CD14-positive monocyte (primary cell): ENCODE measurements around the gene PTAR1. TPM values are rescaled to one million over a fixed set of nuclear protein-coding genes. Genes with fewer than 3 reads are reported as not detected.

ENCODE experiments used
- DNase-seq, 3 donors: peaks; one replicate each; pipeline ENCODE4 v3.0.0-alpha.2; 2011 to 2022
- H2AFZ ChIP-seq: 2 replicates; pipeline ENCODE4 v1.6.0; 2012; ENCODE audit warnings: mild to moderate bottlenecking, low read depth, low read length, inconsistent platforms; ENCODE audit not compliant: insufficient read depth, poor library complexity, severe bottlenecking
- H3K27ac ChIP-seq, 2 donors: 1 replicate in 1 of 2; 2 replicates in 1 of 2; pipeline ENCODE4 v1.5.1; 2012 to 2013; ENCODE audit warnings: low read length in 2 of 2, control low read depth in 1 of 2, inconsistent platforms in 1 of 2, low read depth in 1 of 2, mild to moderate bottlenecking in 1 of 2
- H3K27me3 ChIP-seq, 2 donors: one replicate each; pipeline versions ENCODE4 v1.6.0 to v1.6.1; 2011 to 2013; ENCODE audit warnings: low read length in 2 of 2; ENCODE audit not compliant: control insufficient read depth in 2 of 2, insufficient read depth in 2 of 2
- H3K36me3 ChIP-seq, 2 donors: replicated peaks in 1 of 2; 1 replicate in 1 of 2; 2 replicates in 1 of 2; pipeline versions ENCODE4 v1.5.1 to v1.6.1; 2012 to 2013; ENCODE audit warnings: low read length in 2 of 2, control low read depth in 1 of 2, inconsistent platforms in 1 of 2, mild to moderate bottlenecking in 1 of 2; ENCODE audit not compliant: insufficient read depth in 2 of 2, control insufficient read depth in 1 of 2
- H3K4me1 ChIP-seq, 2 donors: 1 replicate in 1 of 2; 2 replicates in 1 of 2; pipeline versions ENCODE4 v1.5.1 to v1.6.1; 2012 to 2013; ENCODE audit warnings: low read length in 2 of 2, control low read depth in 1 of 2, inconsistent platforms in 1 of 2, mild to moderate bottlenecking in 1 of 2, moderate library complexity in 1 of 2; ENCODE audit not compliant: insufficient read depth in 2 of 2, control insufficient read depth in 1 of 2
- H3K4me2 ChIP-seq: replicated peaks from 2 replicates; pipeline ENCODE3; 2012; ENCODE audit warnings: low read length, moderate library complexity, mild to moderate bottlenecking; ENCODE audit not compliant: poor library complexity, severe bottlenecking; ENCODE audit errors: extremely low read depth
- H3K4me3 ChIP-seq, 3 experiments: fragments of 200-600 bp in 1 of 3; sonication (generic) in 1 of 3; replicated peaks in 1 of 3; 1 replicate in 2 of 3; 2 replicates in 1 of 3; pipeline ENCODE4 v1.5.1; 2011 to 2013; ENCODE audit warnings: low read length in 3 of 3, mild to moderate bottlenecking in 3 of 3, control low read depth in 2 of 3, low read depth in 2 of 3, inconsistent platforms in 1 of 3, moderate library complexity in 1 of 3
- H3K79me2 ChIP-seq: 2 replicates; pipeline ENCODE4 v1.6.0; 2012; ENCODE audit warnings: mild to moderate bottlenecking, control low read depth, inconsistent platforms, low read length, moderate library complexity; ENCODE audit not compliant: insufficient read depth
- H3K9ac ChIP-seq: 2 replicates; pipeline ENCODE4 v1.6.0; 2017; ENCODE audit warnings: low read length, mild to moderate bottlenecking; ENCODE audit not compliant: insufficient read depth, poor library complexity, severe bottlenecking
- H3K9me3 ChIP-seq, 2 donors: replicated peaks in 1 of 2; 1 replicate in 1 of 2; 2 replicates in 1 of 2; pipeline versions ENCODE4 v1.5.1 to v1.6.1; 2012 to 2013; ENCODE audit warnings: low read length in 2 of 2, control low read depth in 1 of 2; ENCODE audit not compliant: control insufficient read depth in 1 of 2, insufficient read depth in 1 of 2
- H4K20me1 ChIP-seq: 2 replicates; pipeline ENCODE4 v1.6.0; 2012; ENCODE audit warnings: mild to moderate bottlenecking, low read length, control low read depth, moderate library complexity; ENCODE audit not compliant: insufficient read depth
- H3K27ac Mint-ChIP-seq, 7 donors: one replicate each; pipeline ENCODE4 v1.8.0; 2020; ENCODE audit warnings: mild to moderate bottlenecking in 7 of 7, mixed read lengths in 7 of 7, moderate library complexity in 6 of 7, inconsistent platforms in 2 of 7
- H3K27me3 Mint-ChIP-seq, 3 donors: one replicate each; pipeline ENCODE4 v1.8.0; 2021 to 2022; ENCODE audit warnings: low read depth in 3 of 3, mild to moderate bottlenecking in 3 of 3, mixed read lengths in 3 of 3, moderate library complexity in 3 of 3, inconsistent platforms in 1 of 3
- H3K36me3 Mint-ChIP-seq, 2 donors: one replicate each; pipeline ENCODE4 v1.8.0; 2020; ENCODE audit warnings: mixed read lengths in 2 of 2, inconsistent platforms in 1 of 2, mild to moderate bottlenecking in 1 of 2
- H3K4me1 Mint-ChIP-seq: one replicate; pipeline ENCODE4 v1.8.0; 2020; ENCODE audit warnings: mild to moderate bottlenecking, mixed read lengths
- H3K4me3 Mint-ChIP-seq, 2 donors: one replicate each; pipeline ENCODE4 v1.8.0; 2020; ENCODE audit warnings: mild to moderate bottlenecking in 2 of 2, mixed read lengths in 2 of 2, moderate library complexity in 1 of 2
- H3K9me3 Mint-ChIP-seq, 7 donors: one replicate each; pipeline ENCODE4 v1.8.0; 2020 to 2022; ENCODE audit warnings: mixed read lengths in 7 of 7, mild to moderate bottlenecking in 6 of 7, moderate library complexity in 6 of 7, inconsistent platforms in 2 of 7
- CTCF ChIP-seq: fragments of 200-600 bp; IDR thresholded peaks from one replicate; pipeline ENCODE4 v1.8.0; 2022; ENCODE audit warnings: antibody characterized with exemption, mild to moderate bottlenecking
- WGBS: methylation state at CpG from one replicate; pipeline ENCODE4 v1.1.5; 2013; ENCODE audit warnings: missing lambda C conversion rate; ENCODE audit not compliant: insufficient coverage; 5-methylcytosine and 5-hydroxymethylcytosine counted together
- intact Hi-C, 2 donors: fragments of 100-400 bp; cut with micrococcal nuclease; formaldehyde crosslinking; loops; one replicate each; pipeline versions ENCODE4 v1.15.0 to v1.15.1; 2023
- polyA plus RNA-seq, 3 donors: library from polyadenylated mRNA; depleted of rRNA in 1 of 3; unstranded in 2 of 3; stranded (reverse) in 1 of 3; fragments of 300-500 nt in 2 of 3; fragments of >200 nt in 1 of 3; fragmentation: Illumina TruSeq in 2 of 3; gene quantifications; 1 replicate in 2 of 3; 2 replicates in 1 of 3; pipeline ENCODE4 v1.2.3, GENCODE V29; 2012 to 2021

The PTAR1 gene
- polyA plus RNA-seq, 3 donors, result 12.3 to 24.6 (median 13.4) TPM

GRCh38 chr9:69755205-69755604 is 4.6 kb downstream of the PTAR1 start:
- intact Hi-C loops, result no loop called here
- no peak for DNase-seq
- H3K27me3 Mint-ChIP-seq, result no peaks in the 10 kb centered on the region
- peaks cover 18% of the 10 kb centered on the region for H3K4me1 Mint-ChIP-seq
- H3K36me3 Mint-ChIP-seq, result peaks cover 15 to 22% of the 10 kb centered on the region in 2 donors
- Histone ChIP-seq H3K27me3 (no peaks in the 10 kb centered on the region), H3K79me2 (peaks cover 89% of the 10 kb centered on the region), H3K4me2 (no peak overlapping the region), H4K20me1 (peaks cover 47% of the 10 kb centered on the region), H3K9ac (no peak overlapping the region), H3K9me3 (no peaks in the 10 kb centered on the region), H3K4me3 (no peak overlapping the region), H2AFZ (no peak overlapping the region), H3K4me1 (peaks cover 9 to 12% of the 10 kb centered on the region in 2 donors), H3K27ac (no peak overlapping the region), H3K36me3 (peaks cover 6 to 17% of the 10 kb centered on the region in 2 donors)
- no peaks in the 10 kb centered on the region for H3K9me3 Mint-ChIP-seq
- WGBS, result 100% methylated on average over 2 of the region's 2 CpGs
- no peak overlapping the region for H3K4me3 Mint-ChIP-seq
- no peak for TF ChIP-seq CTCF
- H3K27ac Mint-ChIP-seq, result no peak overlapping the region

- Histone ChIP-seq H4K20me1 (peaks cover 52% of the 10 kb centered on the region), H3K9me3 (no peaks in the 10 kb centered on the region), H3K4me3 (no peak overlapping the region), H3K9ac (no peak overlapping the region), H3K27ac (no peak overlapping the region), H3K36me3 (peaks cover 16 to 31% of the 10 kb centered on the region in 2 donors), H3K4me2 (no peak overlapping the region), H3K4me1 (peaks cover 6 to 7% of the 10 kb centered on the region in 2 donors), H3K79me2 (peaks cover 95% of the 10 kb centered on the region), H2AFZ (no peak overlapping the region), H3K27me3 (no peaks in the 10 kb centered on the region)
- no CpG with 5 or more reads among the region's 3 CpGs for WGBS
- Mint-ChIP-seq H3K27ac (no peak overlapping the region), H3K9me3 (no peaks in the 10 kb centered on the region), H3K27me3 (no peaks in the 10 kb centered on the region), H3K4me1 (peaks cover 13% of the 10 kb centered on the region), H3K36me3 (peaks cover 28 to 29% of the 10 kb centered on the region in 2 donors), H3K4me3 (no peak overlapping the region)
- intact Hi-C loops, result no loop called here
- TF ChIP-seq CTCF, result no peak
- no peak for DNase-seq
Measured at GRCh38 chr9:69753830-69754229, 6.0 kb downstream of the PTAR1 start.
